HepG2 (cell line): Measurements from ENCODE around the gene NTF3.

Source experiments
- EP300 ChIP-seq, 3 experiments: sonication (generic) in 1 of 3; formaldehyde crosslinking in 1 of 3; IDR thresholded peaks; 2 replicates each; pipeline versions ENCODE4 v1.5.1 to v1.6.1; 2011 to 2020; ENCODE audit warnings: low read depth in 2 of 3, low read length in 2 of 3, borderline replicate concordance in 1 of 3, improper control_type of control experiment in 1 of 3, mild to moderate bottlenecking in 1 of 3, missing genetic modification reagents in 1 of 3, moderate library complexity in 1 of 3
- GABPA ChIP-seq, 2 experiments: IDR thresholded peaks; 2 replicates each; pipeline ENCODE4 v1.6.1; 2011 to 2016; ENCODE audit warnings: low read depth in 2 of 2, low read length in 1 of 2, missing biosample characterization in 1 of 2, missing genetic modification characterization in 1 of 2
- GATAD2A ChIP-seq: IDR thresholded peaks from 2 replicates; pipeline ENCODE4 v1.6.1; 2016
- HOXA3 ChIP-seq: sonication (generic); formaldehyde crosslinking; IDR thresholded peaks from 2 replicates; pipeline ENCODE4 v1.5.0; 2020; ENCODE audit warnings: missing genetic modification reagents
- NBN ChIP-seq: fragments of 450-650 bp; conservative IDR thresholded peaks from 2 replicates; pipeline ENCODE4 v1.6.1; 2017
- PCBP1 ChIP-seq: fragments of 200-400 bp; formaldehyde crosslinking; IDR thresholded peaks from 2 replicates; pipeline ENCODE4 v1.6.1; 2017; ENCODE audit warnings: mild to moderate bottlenecking, low read depth, low read length, borderline replicate concordance
- POLR2A ChIP-seq, 2 experiments: IDR thresholded peaks; 2 replicates each; pipeline ENCODE4 v1.6.1; 2011; ENCODE audit warnings: low read depth in 2 of 2, low read length in 2 of 2, mild to moderate bottlenecking in 1 of 2, moderate library complexity in 1 of 2; ENCODE audit not compliant: insufficient read depth in 1 of 2
- ZNF263 ChIP-seq: sonication (generic); formaldehyde crosslinking; IDR thresholded peaks from 2 replicates; pipeline ENCODE4 v1.4.0; 2020; ENCODE audit warnings: missing genetic modification reagents
- ZNF768 ChIP-seq: sonication (generic); formaldehyde crosslinking; IDR thresholded peaks from 2 replicates; pipeline ENCODE4 v1.4.0; 2020; ENCODE audit warnings: missing genetic modification reagents
- TF ChIP-seq, protein P1 (sequence below): sonication (generic); formaldehyde crosslinking; IDR thresholded peaks from 2 replicates; pipeline ENCODE4 v1.4.0; 2020; ENCODE audit warnings: missing genetic modification reagents, mild to moderate bottlenecking, borderline replicate concordance
- TF ChIP-seq, protein P2 (sequence below): sonication (generic); formaldehyde crosslinking; IDR thresholded peaks from 2 replicates; pipeline ENCODE4 v1.5.0; 2020; ENCODE audit warnings: mild to moderate bottlenecking, missing genetic modification reagents, moderate library complexity
- TF ChIP-seq, protein P3 (sequence below): conservative IDR thresholded peaks from 2 replicates; pipeline ENCODE4 v1.6.1; 2018; ENCODE audit warnings: missing genetic modification reagents

DNA sequence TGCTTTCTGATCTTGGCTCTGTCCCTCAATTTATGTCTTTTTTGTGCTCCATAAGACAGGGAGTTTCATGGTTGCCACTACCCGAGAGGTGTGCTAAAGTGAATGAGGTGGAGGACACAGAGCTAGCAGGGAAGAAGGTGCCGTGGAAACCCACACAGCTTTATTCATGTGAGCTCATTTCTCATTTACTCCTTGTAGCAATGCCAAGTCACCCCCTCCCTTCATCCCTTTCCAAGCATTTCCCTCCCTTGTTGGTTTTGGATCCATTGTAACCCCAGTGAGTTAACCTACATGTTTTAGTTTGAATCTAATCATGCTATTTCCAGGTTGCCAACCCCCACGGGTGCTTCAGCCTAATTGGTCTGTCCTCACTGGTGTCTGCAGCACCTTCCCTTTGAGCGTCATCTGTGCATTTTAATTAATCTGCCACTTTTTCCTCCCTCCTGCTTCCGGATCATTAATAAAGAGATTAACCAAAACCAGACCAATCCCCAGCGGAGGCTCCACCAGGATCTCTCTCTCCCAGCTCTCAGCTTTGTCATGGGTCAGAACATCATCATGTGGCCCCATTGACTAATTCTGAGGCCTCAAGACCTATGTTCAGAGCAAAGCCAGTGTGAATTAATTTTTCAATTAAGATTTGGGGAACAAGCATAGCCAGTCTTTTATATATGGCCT lies 56.2 kb downstream of the NTF3 start:
- TF ChIP-seq ZNF768 (CRISPR knock-in tag) (no peak), PCBP1 (no peak), GABPA (IDR thresholded peaks at IDR 0.05; ENCODE audit: low read depth, low read length) (no peak), GABPA (CRISPR knock-in tag; IDR thresholded peaks at IDR 0.05; ENCODE audit: low read depth) (no peak), NBN (no peak), POLR2A (IDR thresholded peaks at IDR 0.05; ENCODE audit: insufficient read depth in 1 of 2, low read depth in 2 of 2, low read length in 2 of 2) (no peak), EP300 (IDR thresholded peaks at IDR 0.05; ENCODE audit: low read depth in 2 of 2, low read length in 2 of 2) (no peak), EP300 (CRISPR knock-in tag; IDR thresholded peaks at IDR 0.05; ENCODE audit: borderline replicate concordance) (no peak), ZNF263 (CRISPR knock-in tag) (no peak), HOXA3 (CRISPR knock-in tag) (no peak), GATAD2A (CRISPR knock-in tag) (no peak)
- TF ChIP-seq, protein P1, sequence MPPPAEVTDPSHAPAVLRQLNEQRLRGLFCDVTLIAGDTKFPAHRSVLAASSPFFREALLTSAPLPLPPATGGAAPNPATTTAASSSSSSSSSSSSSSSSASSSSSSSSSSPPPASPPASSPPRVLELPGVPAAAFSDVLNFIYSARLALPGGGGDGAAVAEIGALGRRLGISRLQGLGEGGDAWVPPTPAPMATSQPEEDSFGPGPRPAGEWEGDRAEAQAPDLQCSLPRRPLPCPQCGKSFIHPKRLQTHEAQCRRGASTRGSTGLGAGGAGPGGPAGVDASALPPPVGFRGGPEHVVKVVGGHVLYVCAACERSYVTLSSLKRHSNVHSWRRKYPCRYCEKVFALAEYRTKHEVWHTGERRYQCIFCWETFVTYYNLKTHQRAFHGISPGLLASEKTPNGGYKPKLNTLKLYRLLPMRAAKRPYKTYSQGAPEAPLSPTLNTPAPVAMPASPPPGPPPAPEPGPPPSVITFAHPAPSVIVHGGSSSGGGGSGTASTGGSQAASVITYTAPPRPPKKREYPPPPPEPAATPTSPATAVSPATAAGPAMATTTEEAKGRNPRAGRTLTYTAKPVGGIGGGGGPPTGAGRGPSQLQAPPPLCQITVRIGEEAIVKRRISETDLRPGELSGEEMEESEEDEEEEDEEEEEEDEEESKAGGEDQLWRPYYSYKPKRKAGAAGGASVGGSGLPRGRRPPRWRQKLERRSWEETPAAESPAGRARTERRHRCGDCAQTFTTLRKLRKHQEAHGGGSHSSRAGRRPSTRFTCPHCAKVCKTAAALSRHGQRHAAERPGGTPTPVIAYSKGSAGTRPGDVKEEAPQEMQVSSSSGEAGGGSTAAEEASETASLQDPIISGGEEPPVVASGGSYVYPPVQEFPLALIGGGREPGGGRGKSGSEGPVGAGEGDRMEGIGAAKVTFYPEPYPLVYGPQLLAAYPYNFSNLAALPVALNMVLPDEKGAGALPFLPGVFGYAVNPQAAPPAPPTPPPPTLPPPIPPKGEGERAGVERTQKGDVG = no peak
- TF ChIP-seq, protein P2, sequence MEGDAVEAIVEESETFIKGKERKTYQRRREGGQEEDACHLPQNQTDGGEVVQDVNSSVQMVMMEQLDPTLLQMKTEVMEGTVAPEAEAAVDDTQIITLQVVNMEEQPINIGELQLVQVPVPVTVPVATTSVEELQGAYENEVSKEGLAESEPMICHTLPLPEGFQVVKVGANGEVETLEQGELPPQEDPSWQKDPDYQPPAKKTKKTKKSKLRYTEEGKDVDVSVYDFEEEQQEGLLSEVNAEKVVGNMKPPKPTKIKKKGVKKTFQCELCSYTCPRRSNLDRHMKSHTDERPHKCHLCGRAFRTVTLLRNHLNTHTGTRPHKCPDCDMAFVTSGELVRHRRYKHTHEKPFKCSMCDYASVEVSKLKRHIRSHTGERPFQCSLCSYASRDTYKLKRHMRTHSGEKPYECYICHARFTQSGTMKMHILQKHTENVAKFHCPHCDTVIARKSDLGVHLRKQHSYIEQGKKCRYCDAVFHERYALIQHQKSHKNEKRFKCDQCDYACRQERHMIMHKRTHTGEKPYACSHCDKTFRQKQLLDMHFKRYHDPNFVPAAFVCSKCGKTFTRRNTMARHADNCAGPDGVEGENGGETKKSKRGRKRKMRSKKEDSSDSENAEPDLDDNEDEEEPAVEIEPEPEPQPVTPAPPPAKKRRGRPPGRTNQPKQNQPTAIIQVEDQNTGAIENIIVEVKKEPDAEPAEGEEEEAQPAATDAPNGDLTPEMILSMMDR (CRISPR knock-in tag) = no peak
- TF ChIP-seq, protein P3, sequence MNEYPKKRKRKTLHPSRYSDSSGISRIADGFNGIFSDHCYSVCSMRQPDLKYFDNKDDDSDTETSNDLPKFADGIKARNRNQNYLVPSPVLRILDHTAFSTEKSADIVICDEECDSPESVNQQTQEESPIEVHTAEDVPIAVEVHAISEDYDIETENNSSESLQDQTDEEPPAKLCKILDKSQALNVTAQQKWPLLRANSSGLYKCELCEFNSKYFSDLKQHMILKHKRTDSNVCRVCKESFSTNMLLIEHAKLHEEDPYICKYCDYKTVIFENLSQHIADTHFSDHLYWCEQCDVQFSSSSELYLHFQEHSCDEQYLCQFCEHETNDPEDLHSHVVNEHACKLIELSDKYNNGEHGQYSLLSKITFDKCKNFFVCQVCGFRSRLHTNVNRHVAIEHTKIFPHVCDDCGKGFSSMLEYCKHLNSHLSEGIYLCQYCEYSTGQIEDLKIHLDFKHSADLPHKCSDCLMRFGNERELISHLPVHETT (CRISPR knock-in tag) = no peak
